Activated T-helper 1 cell treated with anti-CD3 and anti-CD28 coated beads, Interleukin-12 subunit alpha, Interleukin-12 subunit beta, Interleukin-2, Interleukin-4 antibody, amounts not matched to agents 30 ng/mL and 10 ng/mL and 1 ng/mL, durations not matched to agents 14 hours and 24 hours and 36 hours (primary cell): ENCODE data around the gene ADA. TPM values are rescaled to one million over a fixed set of nuclear protein-coding genes. Genes with fewer than 3 reads are reported as not detected.
"Not testable (repeated sequence)": the region's sequence is repeated elsewhere in the genome, so short reads cannot be mapped to it uniquely, and the experiment has no call there.

Experiments used
- DNase-seq: peaks from one replicate; pipeline ENCODE4 v3.0.0; 2021; ENCODE audit warnings: low spot score
- H3K27ac Mint-ChIP-seq: one replicate; pipeline ENCODE4 v1.8.0; 2021; ENCODE audit warnings: mild to moderate bottlenecking, mixed read lengths
- H3K27me3 Mint-ChIP-seq: one replicate; pipeline ENCODE4 v1.8.0; 2022; ENCODE audit warnings: mild to moderate bottlenecking, moderate library complexity, mixed read lengths; ENCODE audit not compliant: insufficient read depth
- H3K36me3 Mint-ChIP-seq: one replicate; pipeline ENCODE4 v1.8.0; 2021; ENCODE audit warnings: low read depth, mixed read lengths
- H3K4me1 Mint-ChIP-seq: one replicate; pipeline ENCODE4 v1.8.0; 2021; ENCODE audit warnings: low read depth, mixed read lengths
- H3K4me3 Mint-ChIP-seq: one replicate; pipeline ENCODE4 v1.8.0; 2021; ENCODE audit warnings: mild to moderate bottlenecking, moderate library complexity, mixed read lengths
- H3K9me3 Mint-ChIP-seq: one replicate; pipeline ENCODE4 v1.8.0; 2021; ENCODE audit warnings: mixed read lengths
- intact Hi-C: fragments of 100-400 bp; cut with micrococcal nuclease; formaldehyde crosslinking; loops from one replicate; pipeline ENCODE4 v1.15.1; 2024
- total RNA-seq: library from RNA; stranded (reverse); gene quantifications from 2 replicates; pipeline ENCODE4 v1.2.3, GENCODE V29; 2022

Gene ADA
- total RNA-seq, result 45.1 and 45.5 TPM in 2 replicates

DNA sequence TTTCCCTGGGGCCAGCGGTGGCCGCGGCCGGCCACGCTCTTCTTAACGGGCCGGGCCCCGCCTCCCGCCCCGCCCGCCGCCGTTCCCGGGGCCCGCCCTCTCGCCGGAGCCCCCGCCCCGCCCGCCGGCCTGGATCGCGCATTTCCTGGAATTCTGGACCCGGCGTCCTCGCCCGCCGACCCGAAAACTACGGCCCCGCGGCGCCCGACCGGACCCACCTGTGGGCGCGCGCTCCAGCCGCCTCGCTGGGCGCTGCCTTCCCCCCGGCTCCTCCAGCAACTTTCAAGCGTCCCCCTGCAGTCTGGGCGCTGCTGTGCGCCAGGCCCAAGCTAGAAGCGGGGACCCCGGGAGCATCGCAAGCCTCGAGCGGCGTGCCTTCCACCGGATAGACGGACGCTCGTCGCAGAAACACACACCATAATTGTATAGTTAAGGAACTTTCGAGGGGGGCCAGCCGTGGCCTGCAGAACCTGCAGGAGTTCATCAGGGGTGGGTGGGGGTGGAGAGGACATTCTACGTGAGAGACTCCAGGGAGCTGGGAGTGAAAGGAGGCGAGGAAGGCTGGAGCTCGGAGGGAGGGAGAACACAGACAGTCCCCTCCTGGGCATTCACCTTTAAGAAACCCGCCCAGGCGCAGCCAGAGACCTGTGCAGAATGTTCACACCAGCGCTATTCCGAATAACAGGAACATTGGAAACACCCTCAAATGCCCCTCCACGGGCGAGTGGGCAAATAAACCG lies at the start of gene ADA:
Gene ADA (minus strand): TSS at position 16 of the 740 bp plus-strand sequence. CDS start 92 bp downstream, outside the sequence.
- H3K4me1 Mint-ChIP-seq, result peaks cover 58% of the 10 kb centered on the region
- peak within 1 kb of the TSS; percentile 89 for H3K4me3 Mint-ChIP-seq
- peaks cover 15% of the 10 kb centered on the region for H3K36me3 Mint-ChIP-seq
- H3K27ac Mint-ChIP-seq, result peak within 1 kb of the TSS; percentile 94
- intact Hi-C loops, result loop anchor here (1.0 to 5.0 kb wide), 5 partner anchors 9 to 441 kb away; partner anchors contain the start of genes OSER1, SERINC3 and STK4
- DNase-seq, result peak; percentile 47
- no peaks in the 10 kb centered on the region for H3K9me3 Mint-ChIP-seq
- no peaks in the 10 kb centered on the region for H3K27me3 Mint-ChIP-seq

DNA sequence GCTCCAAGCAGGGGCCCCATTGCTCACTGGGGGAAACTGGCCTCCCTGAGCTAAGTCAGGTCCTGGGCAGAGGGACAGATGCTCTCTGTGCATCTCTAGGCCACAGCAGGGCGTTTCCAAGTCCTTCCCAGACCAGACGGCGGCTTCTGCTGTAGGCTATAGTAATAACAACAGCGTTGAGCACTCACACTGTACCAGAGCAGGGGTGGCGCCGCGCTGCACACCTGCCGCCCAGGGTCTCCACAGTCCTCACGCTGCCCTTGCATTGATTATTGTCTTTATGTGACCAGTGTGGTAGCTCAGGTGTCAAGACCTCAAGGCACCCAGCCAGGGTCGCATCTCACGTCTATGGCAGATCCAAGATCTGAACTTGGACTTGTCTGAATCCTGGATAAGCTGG lies 48.8 kb upstream of the ADA start:
- intact Hi-C loops, result no loop called here
- no peaks in the 10 kb centered on the region for H3K36me3 Mint-ChIP-seq
- no peak overlapping the region for H3K4me3 Mint-ChIP-seq
- no peak overlapping the region for H3K27ac Mint-ChIP-seq
- H3K27me3 Mint-ChIP-seq, result no peaks in the 10 kb centered on the region
- H3K9me3 Mint-ChIP-seq, result no peaks in the 10 kb centered on the region
- no peak for DNase-seq
- H3K4me1 Mint-ChIP-seq, result no peaks in the 10 kb centered on the region

GRCh38 chr20:44698351-44698750 lies 46.9 kb upstream of the ADA start:
- no peaks in the 10 kb centered on the region for H3K27me3 Mint-ChIP-seq
- intact Hi-C loops, result no loop called here
- no peaks in the 10 kb centered on the region for H3K9me3 Mint-ChIP-seq
- no peak overlapping the region for H3K4me3 Mint-ChIP-seq
- no peaks in the 10 kb centered on the region for H3K36me3 Mint-ChIP-seq
- H3K4me1 Mint-ChIP-seq, result no peaks in the 10 kb centered on the region
- no peak overlapping the region for H3K27ac Mint-ChIP-seq
- no peak for DNase-seq

- not testable (repeated sequence) for H3K36me3 Mint-ChIP-seq, H3K27me3 Mint-ChIP-seq
Observed at GRCh38 chr20:44697041-44697440, 45.5 kb upstream of the ADA start.

GRCh38 chr20:44696315-44696714 lies 44.8 kb upstream of the ADA start:
- Mint-ChIP-seq H3K4me1 (no peaks in the 10 kb centered on the region), H3K9me3 (peaks cover 4% of the 10 kb centered on the region), H3K36me3 (no peaks in the 10 kb centered on the region), H3K27me3 (peaks cover 1% of the 10 kb centered on the region), H3K27ac (no peak overlapping the region), H3K4me3 (no peak overlapping the region)
- DNase-seq, result no peak
- intact Hi-C loops, result no loop called here

More at GRCh38 chr20:44697041-44697440, 45.5 kb upstream of the ADA start:
- H3K4me3 Mint-ChIP-seq, intact Hi-C loops, DNase-seq, H3K4me1 Mint-ChIP-seq, H3K27ac Mint-ChIP-seq, H3K9me3 Mint-ChIP-seq: not testable (repeated sequence)

DNA sequence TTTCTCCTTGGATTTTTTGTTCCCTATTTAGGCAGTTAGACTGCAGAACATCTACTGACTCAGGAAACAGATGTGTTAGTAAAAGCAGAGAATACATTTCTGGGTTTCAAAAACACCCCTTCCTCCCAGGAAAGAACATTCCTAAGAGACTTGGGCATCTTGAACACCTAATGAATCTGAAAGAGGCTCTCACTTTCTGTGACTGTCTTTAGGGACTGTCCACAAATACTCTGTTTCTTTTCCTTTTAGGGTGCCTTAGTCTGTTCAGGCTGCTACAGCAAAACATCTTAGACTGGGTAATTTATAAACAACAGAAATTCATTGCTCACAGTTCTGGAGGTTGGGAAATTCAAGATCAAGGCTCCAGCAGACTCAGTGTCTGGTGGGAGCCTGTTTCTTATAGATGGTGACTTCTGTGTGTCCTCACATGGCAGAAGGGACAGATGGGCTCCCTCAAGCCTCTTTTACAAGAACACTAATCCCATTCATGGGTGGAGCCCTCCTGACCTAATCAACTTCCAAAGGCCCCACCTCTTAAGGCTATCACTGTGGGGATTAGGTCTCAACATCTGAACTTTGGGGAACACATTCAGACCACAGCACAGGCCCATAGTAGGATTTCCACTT lies 44.3 kb upstream of the ADA start:
- peaks cover 1% of the 10 kb centered on the region for H3K27me3 Mint-ChIP-seq
- intact Hi-C loops, result no loop called here
- H3K36me3 Mint-ChIP-seq, result no peaks in the 10 kb centered on the region
- no peak overlapping the region for H3K27ac Mint-ChIP-seq
- no peak overlapping the region for H3K4me3 Mint-ChIP-seq
- peaks cover 4% of the 10 kb centered on the region for H3K9me3 Mint-ChIP-seq
- H3K4me1 Mint-ChIP-seq, result no peaks in the 10 kb centered on the region
- DNase-seq, result no peak

- intact Hi-C loops, result no loop called here
Observed at GRCh38 chr20:44695295-44695673, 43.8 kb upstream of the ADA start.

DNA sequence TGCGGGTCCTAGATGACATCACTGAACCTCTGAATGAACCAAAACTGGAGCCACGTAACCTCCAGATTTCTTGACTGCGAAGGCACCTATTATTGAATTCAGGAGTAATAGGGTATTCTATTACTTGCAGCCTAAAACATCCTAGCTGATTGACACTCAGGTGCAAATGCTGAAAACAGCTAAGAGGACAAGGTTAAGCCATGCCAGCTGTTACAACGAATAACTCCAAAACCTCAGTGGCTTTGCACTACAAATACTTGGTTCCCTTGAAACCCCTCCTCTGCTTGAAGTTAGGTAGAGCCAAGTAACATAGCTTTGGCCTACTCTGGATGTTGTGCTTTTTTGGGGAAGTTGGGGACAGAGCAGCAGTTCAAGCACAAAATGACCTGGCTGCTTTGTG lies 42.7 kb upstream of the ADA start:
- intact Hi-C loops, result no loop called here
- H3K4me3 Mint-ChIP-seq, result no peak overlapping the region
- DNase-seq, result no peak
- no peaks in the 10 kb centered on the region for H3K4me1 Mint-ChIP-seq
- no peaks in the 10 kb centered on the region for H3K36me3 Mint-ChIP-seq
- no peak overlapping the region for H3K27ac Mint-ChIP-seq
- peaks cover 1% of the 10 kb centered on the region for H3K27me3 Mint-ChIP-seq
- peaks cover 4% of the 10 kb centered on the region for H3K9me3 Mint-ChIP-seq

More at GRCh38 chr20:44695295-44695673, 43.8 kb upstream of the ADA start:
- Mint-ChIP-seq H3K27me3 (peaks cover 1% of the 10 kb centered on the region), H3K27ac (no peak overlapping the region), H3K4me3 (no peak overlapping the region), H3K36me3 (no peaks in the 10 kb centered on the region), H3K4me1 (no peaks in the 10 kb centered on the region), H3K9me3 (peaks cover 4% of the 10 kb centered on the region)
- no peak for DNase-seq

- no peak overlapping the region for H3K27ac Mint-ChIP-seq
- intact Hi-C loops, result no loop called here
- no peaks in the 10 kb centered on the region for H3K36me3 Mint-ChIP-seq
- peaks cover 1% of the 10 kb centered on the region for H3K27me3 Mint-ChIP-seq
- H3K4me1 Mint-ChIP-seq, result no peaks in the 10 kb centered on the region
- peaks cover 4% of the 10 kb centered on the region for H3K9me3 Mint-ChIP-seq
- no peak overlapping the region for H3K4me3 Mint-ChIP-seq
- no peak for DNase-seq
Observed at GRCh38 chr20:44693627-44694026, 42.1 kb upstream of the ADA start.

GRCh38 chr20:44692932-44693480 lies 41.5 kb upstream of the ADA start:
- Mint-ChIP-seq H3K27me3 (peaks cover 1% of the 10 kb centered on the region), H3K4me3 (no peak overlapping the region), H3K27ac (no peak overlapping the region), H3K4me1 (no peaks in the 10 kb centered on the region), H3K36me3 (no peaks in the 10 kb centered on the region), H3K9me3 (peaks cover 4% of the 10 kb centered on the region)
- no peak for DNase-seq
- intact Hi-C loops, result no loop called here

GRCh38 chr20:44691424-44692423 lies 40.2 kb upstream of the ADA start:
- no peaks in the 10 kb centered on the region for H3K36me3 Mint-ChIP-seq
- peaks cover 1% of the 10 kb centered on the region for H3K27me3 Mint-ChIP-seq
- peaks cover 4% of the 10 kb centered on the region for H3K9me3 Mint-ChIP-seq
- no peak overlapping the region for H3K4me3 Mint-ChIP-seq
- no peak for DNase-seq
- no peak overlapping the region for H3K27ac Mint-ChIP-seq
- no peaks in the 10 kb centered on the region for H3K4me1 Mint-ChIP-seq
- intact Hi-C loops, result no loop called here

- intact Hi-C loops, result no loop called here
- Mint-ChIP-seq H3K4me1 (no peaks in the 10 kb centered on the region), H3K27ac (no peak overlapping the region), H3K9me3 (peaks cover 4% of the 10 kb centered on the region), H3K36me3 (no peaks in the 10 kb centered on the region), H3K27me3 (peaks cover 1% of the 10 kb centered on the region), H3K4me3 (no peak overlapping the region)
- DNase-seq, result no peak
Observed at GRCh38 chr20:44690781-44691423, 39.4 kb upstream of the ADA start.
